SU-DHL-6 (cell line): Measurements from ENCODE around the gene SYK.

Source experiments
- H2AFZ ChIP-seq: fragments of 200-600 bp; sonication (generic); 2 replicates; pipeline ENCODE4 v1.6.1; 2014; ENCODE audit warnings: low read depth, mild to moderate bottlenecking, moderate library complexity, mixed read lengths, antibody characterized with exemption, low read length; ENCODE audit not compliant: severe bottlenecking
- H3F3A ChIP-seq: fragments of 200-600 bp; shearing (Covaris generic); 2 replicates; pipeline ENCODE4 v1.6.0; 2016; ENCODE audit warnings: antibody characterized with exemption, mild to moderate bottlenecking; ENCODE audit not compliant: insufficient read depth
- H3K27ac ChIP-seq: fragments of 200-600 bp; sonication (generic); 2 replicates; pipeline ENCODE4 v1.5.1; 2016; ENCODE audit warnings: low read depth, mild to moderate bottlenecking, low read length, moderate library complexity, mixed read lengths
- H3K27me3 ChIP-seq: fragments of 200-600 bp; sonication (generic), shearing (Covaris generic); 2 replicates; pipeline ENCODE4 v1.6.0; 2014; ENCODE audit warnings: mild to moderate bottlenecking, low read length
- H3K36me3 ChIP-seq: fragments of 200-600 bp; sonication (generic); 2 replicates; pipeline ENCODE4 v1.6.1; 2014; ENCODE audit warnings: mild to moderate bottlenecking, low read length, mixed read lengths
- H3K4me2 ChIP-seq: fragments of 300-600, 200-600 bp; shearing (Covaris generic), sonication (generic); 2 replicates; pipeline ENCODE4 v1.6.0; 2014; ENCODE audit warnings: low read length, low read depth, mild to moderate bottlenecking; ENCODE audit not compliant: poor library complexity, severe bottlenecking
- H3K4me3 ChIP-seq: fragments of 200-600 bp; sonication (generic); 2 replicates; pipeline ENCODE4 v1.5.1; 2014; ENCODE audit warnings: antibody characterized with exemption, low read length, mild to moderate bottlenecking, mixed read lengths; ENCODE audit not compliant: insufficient read depth, poor library complexity, severe bottlenecking
- H3K79me2 ChIP-seq: fragments of 200-600 bp; sonication (generic); 2 replicates; pipeline ENCODE4 v1.6.1; 2014; ENCODE audit warnings: mild to moderate bottlenecking, low read length, moderate library complexity; ENCODE audit not compliant: insufficient read depth
- H3K9ac ChIP-seq: fragments of 200-600 bp; sonication (generic); 2 replicates; pipeline ENCODE4 v1.7.0; 2014; ENCODE audit warnings: mild to moderate bottlenecking, low read length
- H3K9me2 ChIP-seq: fragments of 200-600 bp; sonication (generic); replicated peaks from 2 replicates; pipeline ENCODE4 v1.6.1; 2014; ENCODE audit warnings: low read length; ENCODE audit not compliant: insufficient read depth
- H3K9me3 ChIP-seq: fragments of 200-600 bp; sonication (generic); 2 replicates; pipeline ENCODE4 v1.6.1; 2014; ENCODE audit warnings: low read length, mixed read lengths; ENCODE audit not compliant: insufficient read depth
- H4K20me1 ChIP-seq: fragments of 200-600 bp; sonication (generic); 2 replicates; pipeline ENCODE4 v1.6.1; 2014; ENCODE audit warnings: low read depth, mild to moderate bottlenecking, antibody characterized with exemption, low read length, moderate library complexity, mixed read lengths
- EZH2phosphoT487 ChIP-seq: fragments of 200-600 bp; sonication (generic), shearing (Covaris generic); conservative IDR thresholded peaks from 2 replicates; pipeline ENCODE4 v1.6.1; 2018; ENCODE audit warnings: mild to moderate bottlenecking, antibody characterized with exemption, low read length, moderate library complexity, mixed read lengths
- TF ChIP-seq, protein P1 (sequence below): fragments of 200-600 bp; sonication (generic); IDR thresholded peaks from one replicate; pipeline ENCODE4 v1.5.1; 2017; ENCODE audit warnings: antibody characterized with exemption, mild to moderate bottlenecking, low read length, moderate library complexity; ENCODE audit not compliant: insufficient read depth, poor library complexity, severe bottlenecking

SYK gene

DNA sequence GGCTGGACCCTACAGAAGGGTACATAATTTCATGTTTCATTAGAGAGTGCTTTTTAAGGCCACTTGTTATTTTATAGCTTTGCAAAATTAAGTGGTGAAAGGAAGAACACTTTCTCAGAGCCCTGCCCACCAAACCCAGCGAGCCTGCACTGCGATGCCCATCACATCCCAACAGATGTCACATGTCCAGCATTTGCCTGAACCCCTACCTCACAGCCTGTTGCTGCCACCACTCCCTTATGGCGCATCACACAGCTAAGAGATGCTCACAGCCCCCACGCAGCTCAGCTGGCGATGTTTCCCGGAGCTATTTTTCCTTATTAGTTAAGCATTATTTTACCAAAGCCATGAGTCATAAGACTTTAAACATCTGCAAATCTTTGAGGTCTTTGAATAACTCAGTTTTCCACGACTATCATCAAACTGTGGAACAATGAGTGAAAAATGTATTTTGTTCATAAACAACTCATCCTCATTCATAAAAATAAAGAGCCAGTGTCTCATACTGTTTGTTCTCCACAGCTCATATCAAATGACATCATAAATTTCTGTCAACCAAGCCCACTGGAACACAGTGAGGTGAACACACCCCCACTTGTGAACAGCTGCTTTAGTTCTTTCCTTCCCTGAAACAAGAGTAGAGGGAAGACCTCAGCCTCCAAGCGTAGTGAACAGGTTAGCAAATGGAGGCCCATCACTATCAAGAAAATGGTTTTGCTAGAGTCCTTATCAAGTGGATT, 104.9 kb downstream of the SYK start:
- Histone ChIP-seq H3K9ac (no peak overlapping the region), H3K27me3 (no peaks in the 10 kb centered on the region), H2AFZ (no peak overlapping the region), H3K27ac (no peak overlapping the region), H4K20me1 (no peaks in the 10 kb centered on the region), H3K36me3 (no peaks in the 10 kb centered on the region), H3K4me3 (no peak overlapping the region), H3K9me3 (no peaks in the 10 kb centered on the region), H3K79me2 (no peaks in the 10 kb centered on the region), H3K9me2 (no peaks in the 10 kb centered on the region), H3K4me2 (no peak overlapping the region), H3F3A (no peaks in the 10 kb centered on the region)
- TF ChIP-seq EZH2phosphoT487, result no peak
- TF ChIP-seq, protein P1, sequence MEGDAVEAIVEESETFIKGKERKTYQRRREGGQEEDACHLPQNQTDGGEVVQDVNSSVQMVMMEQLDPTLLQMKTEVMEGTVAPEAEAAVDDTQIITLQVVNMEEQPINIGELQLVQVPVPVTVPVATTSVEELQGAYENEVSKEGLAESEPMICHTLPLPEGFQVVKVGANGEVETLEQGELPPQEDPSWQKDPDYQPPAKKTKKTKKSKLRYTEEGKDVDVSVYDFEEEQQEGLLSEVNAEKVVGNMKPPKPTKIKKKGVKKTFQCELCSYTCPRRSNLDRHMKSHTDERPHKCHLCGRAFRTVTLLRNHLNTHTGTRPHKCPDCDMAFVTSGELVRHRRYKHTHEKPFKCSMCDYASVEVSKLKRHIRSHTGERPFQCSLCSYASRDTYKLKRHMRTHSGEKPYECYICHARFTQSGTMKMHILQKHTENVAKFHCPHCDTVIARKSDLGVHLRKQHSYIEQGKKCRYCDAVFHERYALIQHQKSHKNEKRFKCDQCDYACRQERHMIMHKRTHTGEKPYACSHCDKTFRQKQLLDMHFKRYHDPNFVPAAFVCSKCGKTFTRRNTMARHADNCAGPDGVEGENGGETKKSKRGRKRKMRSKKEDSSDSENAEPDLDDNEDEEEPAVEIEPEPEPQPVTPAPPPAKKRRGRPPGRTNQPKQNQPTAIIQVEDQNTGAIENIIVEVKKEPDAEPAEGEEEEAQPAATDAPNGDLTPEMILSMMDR, result no peak

DNA sequence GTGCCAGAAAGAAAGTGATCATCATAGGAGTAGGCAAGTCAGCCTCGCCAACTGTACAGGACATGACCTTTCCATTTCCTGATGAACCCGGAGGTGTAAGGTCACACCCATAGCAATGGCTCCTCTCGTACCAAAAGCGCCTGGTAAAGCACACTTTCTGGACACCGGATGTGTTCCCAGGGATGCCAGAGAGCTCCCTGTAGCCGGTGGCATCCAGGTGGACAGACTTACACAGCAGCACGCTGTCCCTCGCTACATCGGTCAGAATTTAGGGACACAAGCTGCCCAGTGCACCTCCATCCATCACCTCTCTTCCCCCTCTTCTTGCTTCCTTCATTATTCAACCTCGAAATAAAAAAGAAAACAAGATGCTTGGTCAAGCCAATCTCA, 105.4 kb downstream of the SYK start:
- Histone ChIP-seq H3K9ac (no peak overlapping the region), H3F3A (no peaks in the 10 kb centered on the region), H3K4me2 (no peak overlapping the region), H2AFZ (no peak overlapping the region), H3K79me2 (no peaks in the 10 kb centered on the region), H4K20me1 (no peaks in the 10 kb centered on the region), H3K36me3 (no peaks in the 10 kb centered on the region), H3K4me3 (no peak overlapping the region), H3K27ac (no peak overlapping the region), H3K9me3 (no peaks in the 10 kb centered on the region), H3K9me2 (no peaks in the 10 kb centered on the region), H3K27me3 (no peaks in the 10 kb centered on the region)
- TF ChIP-seq EZH2phosphoT487, result no peak
- TF ChIP-seq, protein P1, result no peak

DNA sequence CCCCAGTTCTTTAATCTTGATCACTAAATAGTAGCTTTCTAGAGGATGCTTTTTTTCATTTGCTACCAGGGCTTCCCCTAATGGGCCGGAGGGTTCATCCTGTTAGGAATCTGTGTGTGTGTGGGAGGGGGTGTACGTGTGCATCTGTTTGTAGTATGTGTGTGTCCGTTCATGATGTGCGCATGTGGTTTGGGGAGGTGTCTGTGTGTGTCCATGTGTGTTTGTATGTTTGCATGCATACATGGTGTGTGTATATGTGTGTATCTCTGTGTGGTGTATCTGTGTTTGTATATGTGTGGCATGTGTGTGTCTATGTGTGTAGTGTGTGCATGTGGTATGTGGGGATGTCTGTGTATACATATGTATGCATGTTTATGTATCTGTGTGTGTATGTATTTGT, 106.2 kb downstream of the SYK start:
- Histone ChIP-seq H3K9me3 (no peaks in the 10 kb centered on the region), H3F3A (no peaks in the 10 kb centered on the region), H2AFZ (no peak overlapping the region), H3K36me3 (no peaks in the 10 kb centered on the region), H3K4me2 (no peak overlapping the region), H3K79me2 (no peaks in the 10 kb centered on the region), H3K9me2 (no peaks in the 10 kb centered on the region), H3K27ac (no peak overlapping the region), H4K20me1 (no peaks in the 10 kb centered on the region), H3K4me3 (no peak overlapping the region), H3K27me3 (no peaks in the 10 kb centered on the region), H3K9ac (no peak overlapping the region)
- TF ChIP-seq EZH2phosphoT487, result no peak
- TF ChIP-seq, protein P1, result no peak
